M059J (cell line): Measurements from ENCODE around the gene B4GALNT1. TPM values are rescaled to one million over a fixed set of nuclear protein-coding genes. Genes with fewer than 3 reads are reported as not detected.
"Not testable (repeated sequence)": the region's sequence is repeated elsewhere in the genome, so short reads cannot be mapped to it uniquely, and the experiment has no call there.

ENCODE experiments used
- DNase-seq: peaks from one replicate; pipeline ENCODE4 v3.0.0-alpha.2; 2012; ENCODE audit warnings: low read depth
- total RNA-seq: library from RNA; depleted of rRNA; stranded (reverse); fragments of >200 nt; shearing (Covaris generic); gene quantifications from 2 replicates; pipeline ENCODE4 v1.2.3, GENCODE V29; 2014; rRNA removed

Gene B4GALNT1
- total RNA-seq = 21.6 and 43.3 TPM in 2 replicates

GRCh38 chr12:57632958-57633840 lies at the start of gene B4GALNT1:
TSS of gene B4GALNT1 (minus strand) at chr12:57633201. CDS start at chr12:57632132, 1,069 bp downstream.
- DNase-seq = peak; percentile 59

GRCh38 chr12:57679697-57680096 lies 46.7 kb upstream of the B4GALNT1 start:
- DNase-seq = no peak

DNA sequence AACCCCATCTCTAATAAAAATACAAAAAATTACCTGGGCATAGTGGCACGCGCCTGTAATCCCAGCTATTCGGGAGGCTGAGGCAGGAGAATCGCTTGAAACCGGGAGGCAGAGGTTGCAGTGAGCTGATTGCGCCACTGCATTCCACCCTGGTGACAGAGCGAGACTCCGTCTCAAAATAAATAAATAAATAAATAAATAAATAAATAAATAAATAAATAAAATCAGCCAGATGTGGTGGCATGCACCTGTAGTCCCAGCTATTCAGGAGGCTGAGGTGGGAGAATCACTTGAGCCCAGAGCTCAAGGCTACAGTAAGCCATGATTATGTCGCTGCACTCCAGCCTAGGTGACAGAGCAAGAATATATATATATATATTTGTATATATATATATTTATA lies 44.9 kb upstream of the B4GALNT1 start:
- DNase-seq = not testable (repeated sequence)

GRCh38 chr12:57674691-57675090 lies 41.7 kb upstream of the B4GALNT1 start:
- no peak for DNase-seq

- no peak for DNase-seq
Measured at GRCh38 chr12:57672801-57673200, 39.8 kb upstream of the B4GALNT1 start.

GRCh38 chr12:57671811-57672210 lies 38.8 kb upstream of the B4GALNT1 start:
- DNase-seq = not testable (repeated sequence)

- DNase-seq = not testable (repeated sequence)
Measured at GRCh38 chr12:57669691-57670090, 36.7 kb upstream of the B4GALNT1 start.

DNA sequence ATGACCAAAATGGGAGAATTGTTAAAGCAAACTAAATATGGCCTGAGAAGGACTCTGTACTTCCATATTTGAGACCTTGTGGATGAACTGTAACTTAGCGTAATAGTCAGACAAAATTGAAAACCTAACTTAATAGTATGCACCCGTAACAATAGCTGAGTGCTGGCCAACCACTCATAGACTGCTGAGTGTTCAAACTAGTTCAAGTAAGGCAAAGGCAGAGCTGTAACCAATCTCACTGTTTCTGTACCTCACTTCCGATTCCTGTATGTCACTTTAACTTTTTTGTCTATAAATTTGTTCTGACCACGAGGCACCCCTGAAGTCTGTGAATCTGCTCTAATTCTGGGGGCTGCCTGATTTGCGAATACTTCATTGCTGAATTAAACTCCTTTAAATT lies 33.9 kb upstream of the B4GALNT1 start:
- no peak for DNase-seq

DNA sequence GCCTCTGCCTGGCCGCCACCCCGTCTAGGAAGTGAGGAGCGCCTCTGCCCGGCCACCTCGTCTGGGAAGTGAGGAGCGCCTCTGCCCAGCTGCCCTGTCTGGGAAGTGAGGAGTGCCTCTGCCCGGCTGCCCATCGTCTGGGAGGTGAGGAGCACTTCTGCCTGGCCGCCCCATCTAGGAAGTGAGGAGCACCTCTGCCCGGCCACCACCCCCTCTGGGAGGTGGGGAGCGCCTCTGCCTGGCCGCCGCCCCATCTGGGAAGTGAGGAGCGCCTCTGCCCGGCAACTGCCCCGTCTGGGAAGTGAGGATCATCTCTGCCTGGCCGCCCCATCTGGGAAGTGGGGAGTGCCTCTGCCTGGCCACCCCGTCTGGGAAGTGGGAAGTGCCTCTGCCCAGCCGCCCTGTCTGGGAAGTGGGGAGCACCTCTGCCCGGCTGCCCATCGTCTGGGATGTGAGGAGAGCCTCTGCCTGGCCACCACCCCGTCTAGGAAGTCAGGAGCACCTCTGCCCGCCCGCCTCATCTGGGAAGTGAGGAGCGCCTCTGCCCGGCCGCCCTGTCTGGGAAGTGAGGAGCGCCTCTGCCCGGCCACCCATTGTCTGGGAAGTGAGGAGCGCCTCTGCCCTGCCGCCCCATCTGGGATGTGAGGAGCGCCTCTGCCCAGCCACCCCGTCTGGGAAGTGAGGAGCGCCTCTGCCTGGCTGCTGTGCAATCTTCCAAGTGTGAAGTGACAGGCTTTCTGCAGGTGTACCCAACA lies 32.2 kb upstream of the B4GALNT1 start:
- DNase-seq = not testable (repeated sequence)

DNA sequence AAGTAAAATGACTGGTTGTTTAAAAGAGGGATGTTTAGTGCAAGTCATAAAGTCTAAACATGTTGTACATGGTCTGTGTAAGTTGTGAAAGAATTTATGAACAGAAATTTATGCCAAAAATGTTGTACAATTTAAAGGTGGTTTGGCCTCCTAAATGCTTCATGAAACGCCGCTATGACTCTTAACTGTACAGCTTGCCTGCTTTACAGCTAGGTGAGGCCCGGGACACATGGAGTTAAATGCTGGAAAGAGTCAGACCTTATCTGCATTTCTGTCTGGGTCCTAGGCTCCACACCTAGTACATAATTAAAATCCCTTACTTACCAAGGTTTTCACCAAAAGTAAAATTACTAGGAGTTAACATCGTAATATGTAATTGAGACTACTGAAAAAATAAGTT lies 28.4 kb upstream of the B4GALNT1 start:
- DNase-seq = no peak

- DNase-seq = no peak
Measured at GRCh38 chr12:57658890-57659289, 25.9 kb upstream of the B4GALNT1 start.

- DNase-seq = no peak
Measured at GRCh38 chr12:57657744-57658143, 24.7 kb upstream of the B4GALNT1 start.

DNA sequence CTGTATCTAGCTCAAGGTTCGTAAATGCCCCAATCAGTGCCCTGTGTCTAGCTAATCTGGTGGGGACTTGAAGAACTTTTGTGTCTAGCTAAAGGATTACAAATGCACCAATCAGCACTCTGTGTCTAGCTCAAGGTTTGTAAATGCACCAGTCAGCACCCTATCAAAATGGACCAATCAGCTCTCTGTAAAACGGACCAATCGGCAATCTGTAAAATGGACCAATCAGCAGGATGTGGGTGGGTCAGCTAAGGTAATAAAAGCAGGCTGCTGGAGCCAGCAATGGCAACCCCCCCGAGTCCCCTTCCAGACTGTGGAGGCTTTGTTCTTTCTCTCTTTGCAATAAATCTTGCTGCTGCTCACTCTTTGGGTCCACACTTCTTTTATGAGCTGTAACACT lies 23.4 kb upstream of the B4GALNT1 start:
- not testable (repeated sequence) for DNase-seq

GRCh38 chr12:57655541-57656240 lies 22.7 kb upstream of the B4GALNT1 start:
- no peak for DNase-seq

- DNase-seq = no peak
Measured at GRCh38 chr12:57654042-57654441, 21.0 kb upstream of the B4GALNT1 start.

DNA sequence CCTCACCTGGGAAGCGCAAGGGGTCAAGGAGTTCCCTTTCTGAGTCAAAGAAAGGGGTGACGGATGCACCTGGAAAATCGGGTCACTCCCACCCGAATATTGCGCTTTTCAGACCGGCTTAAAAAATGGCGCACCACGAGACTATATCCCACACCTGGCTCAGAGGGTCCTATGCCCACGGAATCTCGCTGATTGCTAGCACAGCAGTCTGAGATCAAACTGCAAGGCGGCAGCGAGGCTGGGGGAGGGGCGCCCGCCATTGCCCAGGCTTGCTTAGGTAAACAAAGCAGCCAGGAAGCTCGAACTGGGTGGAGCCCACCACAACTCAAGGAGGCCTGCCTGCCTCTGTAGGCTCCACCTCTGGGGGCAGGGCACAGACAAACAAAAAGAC lies 13.7 kb upstream of the B4GALNT1 start:
- not testable (repeated sequence) for DNase-seq

DNA sequence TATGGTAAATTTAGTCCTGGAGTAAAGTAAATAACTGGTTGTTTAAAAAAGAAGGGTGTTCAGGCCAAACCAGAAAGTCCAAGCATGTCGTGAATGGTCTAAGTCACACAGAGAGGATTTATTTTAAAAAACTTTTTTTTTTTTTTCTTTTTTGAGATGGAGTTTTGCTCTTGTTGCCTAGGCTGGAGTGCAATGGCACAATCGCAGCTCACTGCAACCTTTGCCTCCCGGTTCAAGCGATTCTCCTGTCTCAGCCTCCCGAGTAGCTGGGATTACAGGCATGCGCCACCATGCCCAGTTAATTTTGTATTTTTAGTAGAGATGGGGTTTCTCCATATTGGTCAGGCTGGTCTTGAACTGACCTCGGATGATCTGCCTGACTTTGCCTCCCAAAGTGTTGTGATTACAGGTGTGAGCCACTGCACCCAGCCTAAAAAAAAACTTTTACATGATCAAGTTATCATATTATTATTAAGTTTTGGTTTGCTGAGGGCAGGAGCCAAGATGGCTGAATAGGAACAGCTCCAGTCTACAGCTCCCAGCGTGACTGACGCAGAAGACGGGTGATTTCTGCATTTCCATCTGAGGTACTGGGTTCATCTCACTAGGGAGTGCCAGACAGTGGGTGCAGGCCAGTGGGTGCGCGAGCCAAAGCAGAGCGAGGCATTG lies 13.1 kb upstream of the B4GALNT1 start:
- peak; percentile 44 for DNase-seq

DNA sequence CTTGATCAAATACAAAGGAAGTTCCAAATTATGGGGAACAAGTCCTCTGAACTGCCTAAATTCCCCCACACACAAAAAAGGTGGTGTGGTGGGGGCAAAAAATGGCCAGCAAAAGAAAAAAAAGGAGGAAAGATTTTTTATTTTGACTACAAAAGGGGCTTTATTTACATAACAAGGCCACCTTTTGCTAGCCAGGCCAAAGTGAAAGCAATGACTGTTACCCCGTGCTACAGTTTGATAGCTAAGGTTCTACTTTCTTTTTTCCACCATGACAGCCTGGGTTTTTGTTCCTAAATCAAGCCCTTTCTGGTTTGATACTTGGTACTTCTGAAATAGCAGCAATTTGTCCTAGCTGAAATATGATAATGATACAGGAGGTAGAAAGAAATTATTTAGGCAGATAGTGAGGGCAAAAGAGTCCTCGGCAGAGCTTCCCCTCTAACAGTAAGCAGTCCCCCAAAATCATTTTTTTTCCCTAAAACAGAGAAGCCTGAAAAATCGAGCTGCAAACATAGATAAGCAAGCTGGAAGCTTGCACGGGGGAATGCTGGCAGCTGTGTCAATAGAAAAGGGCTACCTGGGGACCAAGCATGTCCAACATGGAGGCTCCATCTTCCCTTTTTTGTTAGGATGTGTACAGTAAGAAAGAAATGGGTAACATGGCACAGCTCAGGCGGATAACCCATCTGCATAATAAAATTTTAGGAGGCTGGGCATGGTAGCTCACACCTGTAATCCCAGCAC lies 8.9 kb upstream of the B4GALNT1 start:
- no peak for DNase-seq

DNA sequence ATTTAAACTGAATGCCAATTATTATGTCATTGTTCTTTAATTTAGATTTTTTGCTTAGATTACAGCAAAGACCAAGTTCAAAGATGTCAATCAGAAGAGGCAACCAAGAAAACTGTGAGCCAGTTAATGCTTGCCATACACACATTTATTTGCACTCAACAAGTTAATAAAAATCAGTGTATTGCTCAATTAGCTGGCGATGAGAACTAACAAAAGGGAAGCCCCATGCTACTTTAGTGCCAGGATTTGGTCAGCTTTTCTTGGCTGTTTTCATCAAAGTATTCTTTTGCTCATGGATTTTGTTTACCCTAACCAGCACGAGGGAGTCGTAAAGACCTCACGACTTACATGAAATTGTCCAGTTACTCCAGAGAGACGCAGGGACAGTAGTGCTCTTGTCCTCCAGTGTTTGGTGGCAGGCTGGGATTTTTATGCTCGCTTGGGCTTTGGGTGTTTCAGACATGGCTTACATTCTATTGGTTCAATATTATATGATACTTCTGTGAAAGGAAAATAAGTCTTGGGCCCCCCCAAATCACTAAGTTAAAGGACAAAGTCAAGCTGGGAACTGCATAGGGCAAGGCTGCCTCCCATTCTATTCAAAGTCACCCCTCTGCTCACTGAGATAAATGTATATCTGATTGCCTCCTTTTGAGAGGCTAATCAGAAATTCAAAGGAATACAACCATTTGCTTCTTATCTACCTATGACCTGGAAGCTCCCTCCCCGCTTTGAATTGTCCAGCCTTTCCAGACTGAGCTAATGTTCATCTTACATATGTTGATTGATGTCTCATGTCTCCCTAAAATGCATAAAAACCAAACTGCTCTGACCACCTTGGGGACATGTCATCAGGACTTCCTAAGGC lies 7.4 kb upstream of the B4GALNT1 start:
- no peak for DNase-seq

GRCh38 chr12:57638096-57638495 lies 5.1 kb upstream of the B4GALNT1 start:
- DNase-seq = no peak
